Activated CD8-positive, alpha-beta T cell treated with anti-CD3 and anti-CD28 coated beads for 36 hours (primary cell): ENCODE measurements around the gene XXYLT1. TPM values are rescaled to one million over a fixed set of nuclear protein-coding genes. Genes with fewer than 3 reads are reported as not detected.

Source experiments
- ATAC-seq: fragments of 200-7000 bp; cut with Tn5 transposase; one replicate; pipeline ENCODE4 v1.10.0; 2021; ENCODE audit warnings: mild to moderate bottlenecking, moderate library complexity
- CTCF ChIA-PET: fragments of 350-600 bp; sonication (Branson Sonifier 250); formaldehyde crosslinking; loops from one replicate; lab custom pipeline; 2021; ENCODE audit warnings: antibody characterized with exemption; lab: Charles Lee
- POLR2A ChIA-PET: fragments of 350-600 bp; sonication (Branson Sonifier 250); formaldehyde crosslinking; loops from one replicate; lab custom pipeline; 2021; ENCODE audit warnings: antibody characterized with exemption; lab: Charles Lee
- DNase-seq: peaks from one replicate; pipeline ENCODE4 v3.0.0-alpha.2; 2020
- H3K27ac Mint-ChIP-seq: one replicate; pipeline ENCODE4 v1.8.0; 2021; ENCODE audit warnings: mild to moderate bottlenecking, mixed read lengths
- H3K27me3 Mint-ChIP-seq: one replicate; pipeline ENCODE4 v1.8.0; 2021; ENCODE audit warnings: mixed read lengths
- H3K36me3 Mint-ChIP-seq: one replicate; pipeline ENCODE4 v1.8.0; 2021; ENCODE audit warnings: low read depth, mixed read lengths
- H3K4me1 Mint-ChIP-seq: one replicate; pipeline ENCODE4 v1.8.0; 2021; ENCODE audit warnings: low read depth, mixed read lengths
- H3K4me3 Mint-ChIP-seq: one replicate; pipeline ENCODE4 v1.8.0; 2021; ENCODE audit warnings: mild to moderate bottlenecking, moderate library complexity, mixed read lengths
- H3K9me3 Mint-ChIP-seq: one replicate; pipeline ENCODE4 v1.8.0; 2021; ENCODE audit warnings: mixed read lengths
- CTCF ChIP-seq: fragments of 200-600 bp; IDR thresholded peaks from one replicate; pipeline ENCODE4 v1.8.0; 2022; ENCODE audit warnings: antibody characterized with exemption, mild to moderate bottlenecking
- intact Hi-C: fragments of 100-400 bp; cut with micrococcal nuclease; formaldehyde crosslinking; loops from one replicate; pipeline ENCODE4 v1.10.0; 2022
- total RNA-seq, 2 experiments: library from RNA; stranded (reverse); gene quantifications; one replicate each; pipeline ENCODE4 v1.2.3, GENCODE V29; 2021

The XXYLT1 gene
- total RNA-seq, 2 experiments from 2014 or later = 8.4 to 9.6 TPM

DNA sequence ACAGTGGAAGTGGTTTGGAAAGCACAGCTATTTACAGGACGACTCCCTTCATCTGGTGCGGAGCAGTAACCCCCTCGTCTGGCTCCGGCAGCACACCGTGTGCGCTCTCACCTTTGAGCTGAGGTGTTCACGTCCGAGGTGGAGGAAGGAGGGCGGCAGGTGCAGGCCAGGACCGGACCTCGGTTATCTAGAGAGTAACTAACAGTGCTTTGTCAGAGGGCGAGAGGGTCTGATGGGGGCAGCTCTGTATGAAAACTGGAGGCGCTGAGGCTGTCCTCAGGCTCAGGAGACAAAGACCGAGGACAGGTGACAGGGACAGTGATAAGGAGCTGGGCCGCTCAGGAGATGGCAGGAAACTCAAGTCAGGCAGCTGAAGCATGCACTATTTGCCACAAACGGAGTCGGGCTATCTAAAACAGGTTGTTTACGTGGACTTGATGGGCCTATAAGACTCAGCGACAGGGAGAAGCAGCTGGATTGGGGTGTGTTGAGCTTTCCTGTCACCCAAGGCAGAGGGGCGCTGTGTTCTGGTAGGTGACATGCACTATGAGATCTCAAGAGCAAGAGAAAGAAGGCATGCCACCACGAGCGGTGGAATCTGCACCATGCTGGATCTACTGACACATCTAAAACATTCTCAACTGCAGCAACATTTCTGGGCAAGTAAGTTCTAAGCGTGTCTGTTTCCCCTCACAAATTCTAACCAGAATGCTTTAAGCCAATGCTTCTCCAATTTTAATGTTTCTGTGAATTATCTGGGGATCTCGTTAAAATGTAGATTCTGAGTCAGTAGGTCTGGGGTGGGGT lies 155.2 kb downstream of the XXYLT1 start:
- ATAC-seq (no peak), DNase-seq (no peak)
- no peaks in the 10 kb centered on the region for H3K27me3 Mint-ChIP-seq
- CTCF ChIA-PET = interaction anchor here (1.1 to 2.4 kb wide), 4 partner anchors 9 to 444 kb away, joined by 3 to 12 read pairs (median 4); partner anchors contain the start of gene LSG1
- no peaks in the 10 kb centered on the region for H3K36me3 Mint-ChIP-seq
- H3K27ac Mint-ChIP-seq = no peak overlapping the region
- no peak overlapping the region for H3K4me3 Mint-ChIP-seq
- POLR2A ChIA-PET = no interaction called here
- intact Hi-C loops = no loop called here
- TF ChIP-seq CTCF = no peak
- peaks cover 7% of the 10 kb centered on the region for H3K4me1 Mint-ChIP-seq
- H3K9me3 Mint-ChIP-seq = no peaks in the 10 kb centered on the region

GRCh38 chr3:195114786-195115599 lies 156.0 kb downstream of the XXYLT1 start:
- TF ChIP-seq CTCF = no peak
- DNase-seq (no peak), ATAC-seq (no peak)
- no peaks in the 10 kb centered on the region for H3K27me3 Mint-ChIP-seq
- no peaks in the 10 kb centered on the region for H3K36me3 Mint-ChIP-seq
- no peak overlapping the region for H3K4me3 Mint-ChIP-seq
- H3K9me3 Mint-ChIP-seq = no peaks in the 10 kb centered on the region
- ChIA-PET POLR2A (no interaction called here), CTCF (interaction anchor here (0.6 to 2.4 kb wide), 5 partner anchors 8 to 444 kb away, joined by 3 to 12 read pairs (median 4); partner anchors contain the start of gene LSG1)
- intact Hi-C loops = no loop called here
- H3K27ac Mint-ChIP-seq = no peak overlapping the region
- H3K4me1 Mint-ChIP-seq = peaks cover 7% of the 10 kb centered on the region

DNA sequence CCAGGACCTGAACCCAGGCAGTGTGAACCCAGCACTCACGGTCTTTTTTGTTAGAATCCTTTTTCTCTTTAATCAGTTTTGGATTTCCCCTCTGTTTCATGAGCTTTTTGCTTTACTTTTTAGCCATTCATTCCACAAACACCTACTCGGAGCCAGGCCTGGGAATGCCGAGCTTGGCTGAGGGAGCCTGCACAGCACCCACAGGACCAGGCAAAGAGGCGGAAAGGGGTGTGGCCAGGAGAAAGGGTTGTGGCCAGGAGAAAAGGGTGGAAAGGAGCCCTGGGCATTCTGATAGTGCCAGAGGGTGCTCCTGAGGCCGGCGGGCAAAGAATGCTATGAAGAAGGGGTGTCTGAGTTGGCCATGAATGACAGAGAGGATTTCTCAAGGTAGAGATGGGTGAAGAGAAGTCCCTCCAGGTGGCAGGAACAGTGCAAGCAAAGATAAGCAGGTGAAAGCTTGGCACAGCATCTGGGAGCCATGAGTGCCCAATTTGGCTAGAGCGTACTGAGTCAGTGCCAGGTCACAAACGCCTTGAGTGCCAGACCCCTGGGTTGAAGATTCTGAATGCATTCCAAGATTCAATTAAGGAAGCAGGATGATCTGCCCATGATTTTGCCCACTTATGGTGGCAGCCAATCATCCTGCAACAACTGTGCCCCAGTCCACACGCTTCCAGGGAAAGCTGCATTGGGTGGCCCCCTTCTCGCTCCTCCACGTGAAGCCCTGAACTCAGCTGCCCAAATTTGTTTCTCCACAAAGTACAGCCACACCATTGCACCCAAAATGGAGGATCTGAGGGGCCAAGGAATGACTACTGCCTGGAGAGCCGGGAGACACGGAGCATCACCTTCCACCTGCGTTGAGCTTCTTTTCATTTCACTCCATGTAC lies 157.2 kb downstream of the XXYLT1 start:
- Mint-ChIP-seq H3K27ac (no peak overlapping the region), H3K36me3 (no peaks in the 10 kb centered on the region), H3K4me1 (peaks cover 7% of the 10 kb centered on the region), H3K4me3 (no peak overlapping the region), H3K9me3 (no peaks in the 10 kb centered on the region), H3K27me3 (no peaks in the 10 kb centered on the region)
- intact Hi-C loops = no loop called here
- ATAC-seq (no peak), DNase-seq (no peak)
- ChIA-PET CTCF (interaction anchor here (0.6 to 1.3 kb wide), 4 partner anchors 9 to 145 kb away, joined by 3 to 4 read pairs (median 4); no protein-coding TSS in a partner anchor), POLR2A (no interaction called here)
- TF ChIP-seq CTCF = no peak

DNA sequence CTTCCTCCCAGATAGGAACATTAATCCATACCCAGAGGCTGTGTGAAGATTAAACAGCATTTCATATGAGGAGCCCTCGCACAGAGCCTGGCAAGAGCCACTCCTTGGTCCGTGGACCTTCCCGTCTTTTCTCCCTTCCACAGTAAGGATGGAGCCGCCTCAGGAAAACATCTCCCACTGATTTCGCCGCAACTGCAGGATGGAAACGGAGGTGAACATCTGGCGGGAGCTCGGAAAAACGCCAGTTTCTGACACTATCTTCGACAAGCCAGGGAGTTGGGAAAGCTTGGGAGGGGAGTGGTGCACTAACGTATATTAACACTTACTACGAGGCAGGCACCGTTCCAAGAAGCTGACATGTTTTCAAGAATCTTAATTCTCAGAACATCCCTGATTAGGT lies 157.9 kb downstream of the XXYLT1 start:
- POLR2A ChIA-PET = no interaction called here

More for the DNA sequence above, 157.9 kb downstream of the XXYLT1 start:
- Mint-ChIP-seq H3K4me1 (peaks cover 3% of the 10 kb centered on the region), H3K9me3 (no peaks in the 10 kb centered on the region), H3K27ac (no peak overlapping the region), H3K36me3 (no peaks in the 10 kb centered on the region), H3K27me3 (no peaks in the 10 kb centered on the region), H3K4me3 (no peak overlapping the region)
- no peak for TF ChIP-seq CTCF
- CTCF ChIA-PET = interaction anchor here (1.0 to 1.3 kb wide), 2 partner anchors 8 to 146 kb away, joined by 4 read pairs; no protein-coding TSS in a partner anchor
- ATAC-seq (no peak), DNase-seq (no peak)
- intact Hi-C loops = no loop called here
